ELR (cell line): ENCODE results near the gene DPP6.

Experiments
- DNase-seq: peaks from one replicate; pipeline ENCODE4 v3.0.0-alpha.2; 2015; ENCODE audit warnings: low read depth

Gene DPP6

GRCh38 chr7:154338701-154339506 is 286.7 kb downstream of the DPP6 start:
- DNase-seq = no peak

- no peak for DNase-seq
Measured at GRCh38 chr7:154342971-154343633, 290.9 kb downstream of the DPP6 start.

- no peak for DNase-seq
Measured at GRCh38 chr7:154343778-154344412, 291.7 kb downstream of the DPP6 start.

GRCh38 chr7:154345093-154345492 is 292.9 kb downstream of the DPP6 start:
- DNase-seq = no peak

- no peak for DNase-seq
Measured at GRCh38 chr7:154347700-154348266, 295.6 kb downstream of the DPP6 start.

GRCh38 chr7:154350892-154351291 is 298.7 kb downstream of the DPP6 start:
- DNase-seq = no peak

- DNase-seq = no peak
Measured at GRCh38 chr7:154353355-154353767, 301.2 kb downstream of the DPP6 start.

- no peak for DNase-seq
Measured at GRCh38 chr7:154364170-154364569, 312.0 kb downstream of the DPP6 start.

GRCh38 chr7:154371424-154371823 is 319.2 kb downstream of the DPP6 start:
- DNase-seq = no peak

- DNase-seq = no peak
Measured at GRCh38 chr7:154372011-154372601, 319.9 kb downstream of the DPP6 start.

- no peak for DNase-seq
Measured at GRCh38 chr7:154373956-154374355, 321.8 kb downstream of the DPP6 start.

GRCh38 chr7:154375956-154376355 is 323.8 kb downstream of the DPP6 start:
- DNase-seq = no peak

GRCh38 chr7:154380771-154381170 is 328.6 kb downstream of the DPP6 start:
- DNase-seq = no peak

GRCh38 chr7:154383045-154383444 is 330.8 kb downstream of the DPP6 start:
- DNase-seq = no peak

- DNase-seq = no peak
Measured at GRCh38 chr7:154385214-154385613, 333.0 kb downstream of the DPP6 start.

GRCh38 chr7:154387252-154387651 is 335.1 kb downstream of the DPP6 start:
- no peak for DNase-seq

GRCh38 chr7:154388412-154388811 is 336.2 kb downstream of the DPP6 start:
- DNase-seq = no peak

- DNase-seq = no peak
Measured at GRCh38 chr7:154388999-154389398, 336.8 kb downstream of the DPP6 start.

GRCh38 chr7:154390961-154391360 is 338.8 kb downstream of the DPP6 start:
- no peak for DNase-seq

- DNase-seq = no peak
Measured at GRCh38 chr7:154394804-154395203, 342.6 kb downstream of the DPP6 start.

- no peak for DNase-seq
Measured at GRCh38 chr7:154406312-154406711, 354.1 kb downstream of the DPP6 start.

- DNase-seq = no peak
Measured at GRCh38 chr7:154409703-154410311, 357.6 kb downstream of the DPP6 start.
